Brain microvascular endothelial cell (primary cell): ENCODE results near the gene ST3GAL5.

Experiments
- DNase-seq: peaks from one replicate; pipeline ENCODE4 v3.0.0-alpha.2; 2020
- H3K27ac ChIP-seq: fragments of 250-450 bp; sonication (Bioruptor Pico); 2 replicates; pipeline ENCODE4 v1.5.1; 2020; ENCODE audit warnings: mild to moderate bottlenecking, moderate library complexity
- H3K27me3 ChIP-seq: fragments of 250-450 bp; sonication (Bioruptor Pico); replicated peaks from 2 replicates; pipeline ENCODE4 v1.5.1; 2020; ENCODE audit warnings: mild to moderate bottlenecking
- H3K36me3 ChIP-seq: fragments of 250-450 bp; sonication (Bioruptor Pico); replicated peaks from 2 replicates; pipeline ENCODE4 v1.5.1; 2020; ENCODE audit warnings: mild to moderate bottlenecking
- H3K4me3 ChIP-seq: 2 replicates; pipeline ENCODE4 v1.5.1; 2011; ENCODE audit warnings: low read depth, mild to moderate bottlenecking, control low read depth, low read length, moderate library complexity
- in situ Hi-C: cut with HindIII; loops from 2 replicates; pipeline ENCODE4 v1.10.0; 2017; ENCODE audit warnings: low sequenced_read_pairs, low pct_ligation_motif_present
- TF ChIP-seq, protein P1 (sequence below): IDR thresholded peaks from 2 replicates; pipeline ENCODE4 v1.5.1; 2011; ENCODE audit warnings: low read depth, mild to moderate bottlenecking, moderate library complexity, low read length, control low read depth, inconsistent platforms; ENCODE audit errors: missing control alignments

Gene ST3GAL5

DNA sequence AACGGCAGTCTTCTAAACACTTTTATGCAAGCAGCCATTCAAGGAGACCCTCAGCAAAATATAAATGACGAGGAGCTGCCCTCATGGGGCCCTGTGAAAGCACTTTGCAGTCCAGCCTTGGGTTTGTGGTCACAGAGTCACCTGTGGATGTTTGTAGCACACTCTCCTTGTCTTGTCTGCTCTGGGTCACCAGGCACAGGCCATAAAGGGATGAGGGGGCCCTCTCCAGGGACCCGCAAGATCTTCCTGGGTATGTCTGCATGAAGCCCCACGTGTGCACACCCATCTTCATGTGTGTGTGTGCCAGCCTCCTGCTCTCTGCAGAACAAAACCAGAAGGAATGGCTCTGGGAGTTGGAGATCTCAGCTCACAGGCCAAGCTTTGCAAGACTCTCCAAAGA is 98.8 kb downstream of the ST3GAL5 start:
- no peak overlapping the region for H3K4me3 ChIP-seq
- H3K27me3 ChIP-seq, result no peaks in the 10 kb centered on the region
- H3K27ac ChIP-seq, result no peak overlapping the region
- no peak for DNase-seq
- in situ Hi-C loops, result no loop called here
- H3K36me3 ChIP-seq, result no peaks in the 10 kb centered on the region
- TF ChIP-seq, protein P1, sequence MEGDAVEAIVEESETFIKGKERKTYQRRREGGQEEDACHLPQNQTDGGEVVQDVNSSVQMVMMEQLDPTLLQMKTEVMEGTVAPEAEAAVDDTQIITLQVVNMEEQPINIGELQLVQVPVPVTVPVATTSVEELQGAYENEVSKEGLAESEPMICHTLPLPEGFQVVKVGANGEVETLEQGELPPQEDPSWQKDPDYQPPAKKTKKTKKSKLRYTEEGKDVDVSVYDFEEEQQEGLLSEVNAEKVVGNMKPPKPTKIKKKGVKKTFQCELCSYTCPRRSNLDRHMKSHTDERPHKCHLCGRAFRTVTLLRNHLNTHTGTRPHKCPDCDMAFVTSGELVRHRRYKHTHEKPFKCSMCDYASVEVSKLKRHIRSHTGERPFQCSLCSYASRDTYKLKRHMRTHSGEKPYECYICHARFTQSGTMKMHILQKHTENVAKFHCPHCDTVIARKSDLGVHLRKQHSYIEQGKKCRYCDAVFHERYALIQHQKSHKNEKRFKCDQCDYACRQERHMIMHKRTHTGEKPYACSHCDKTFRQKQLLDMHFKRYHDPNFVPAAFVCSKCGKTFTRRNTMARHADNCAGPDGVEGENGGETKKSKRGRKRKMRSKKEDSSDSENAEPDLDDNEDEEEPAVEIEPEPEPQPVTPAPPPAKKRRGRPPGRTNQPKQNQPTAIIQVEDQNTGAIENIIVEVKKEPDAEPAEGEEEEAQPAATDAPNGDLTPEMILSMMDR, result no peak

DNA sequence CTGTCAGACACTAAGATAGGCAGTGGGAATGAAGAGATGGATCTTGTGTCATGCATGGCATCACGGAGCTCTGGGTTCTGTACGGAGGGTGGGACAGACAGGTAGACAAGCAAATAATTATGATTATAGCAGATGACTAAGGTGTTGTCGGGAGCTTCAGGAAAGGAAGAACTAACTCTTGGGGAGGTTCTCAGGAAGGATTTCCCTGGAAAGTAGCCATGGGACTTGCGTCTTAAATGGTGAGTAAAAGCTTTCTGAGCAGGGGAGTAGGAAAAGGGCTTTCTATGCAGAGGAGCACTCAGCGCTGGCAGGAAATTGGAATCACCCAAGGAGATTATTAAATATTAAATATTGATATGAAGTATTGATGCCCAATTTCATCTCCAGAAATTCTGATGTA is 99.5 kb downstream of the ST3GAL5 start:
- in situ Hi-C loops, result no loop called here
- no peaks in the 10 kb centered on the region for H3K27me3 ChIP-seq
- no peak overlapping the region for H3K4me3 ChIP-seq
- no peaks in the 10 kb centered on the region for H3K36me3 ChIP-seq
- TF ChIP-seq, protein P1, result no peak
- no peak for DNase-seq
- H3K27ac ChIP-seq, result no peak overlapping the region

DNA sequence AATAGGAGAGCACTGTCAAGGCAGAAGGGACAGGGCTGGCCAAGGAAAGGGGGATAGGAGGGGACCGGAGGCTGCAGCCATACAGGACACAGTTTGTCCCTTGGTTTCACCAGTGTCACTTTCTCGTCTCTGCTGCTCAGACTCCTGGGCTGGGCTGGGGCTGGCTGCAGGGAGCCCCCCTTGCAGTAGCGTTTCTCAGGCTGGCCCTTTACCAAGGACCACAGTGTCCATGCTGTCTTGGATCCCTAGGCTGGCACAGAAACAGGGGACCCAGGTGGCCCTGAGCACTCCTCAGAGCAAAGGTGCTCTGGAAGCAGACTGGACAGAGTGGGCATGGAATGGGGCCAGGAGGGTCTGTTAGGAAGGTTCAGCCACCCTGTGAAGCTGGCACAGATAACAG is 100.2 kb downstream of the ST3GAL5 start:
- H3K36me3 ChIP-seq, result no peaks in the 10 kb centered on the region
- TF ChIP-seq, protein P1, result no peak
- H3K27ac ChIP-seq, result no peak overlapping the region
- no peaks in the 10 kb centered on the region for H3K27me3 ChIP-seq
- no peak for DNase-seq
- in situ Hi-C loops, result no loop called here
- no peak overlapping the region for H3K4me3 ChIP-seq

DNA sequence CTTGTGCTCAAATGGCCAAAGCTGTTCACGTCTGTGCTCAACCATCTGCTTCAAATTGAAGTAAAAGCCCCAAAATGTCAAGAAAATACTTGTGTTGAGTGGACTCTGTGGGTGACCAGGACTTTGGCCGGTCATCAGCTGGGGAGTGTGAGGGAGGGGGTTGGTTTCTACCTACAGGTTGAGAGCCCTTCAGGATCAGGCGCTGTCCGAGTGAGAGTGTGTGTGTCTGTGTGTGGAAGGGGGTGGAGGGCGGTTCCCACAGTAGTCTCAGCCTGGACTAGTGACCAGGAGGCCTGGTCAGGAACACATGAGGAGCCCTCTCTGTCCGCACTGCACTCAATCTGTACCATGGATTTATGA is 100.8 kb downstream of the ST3GAL5 start:
- Histone ChIP-seq H3K4me3 (no peak overlapping the region), H3K27me3 (no peaks in the 10 kb centered on the region), H3K36me3 (no peaks in the 10 kb centered on the region), H3K27ac (no peak overlapping the region)
- no peak for DNase-seq
- in situ Hi-C loops, result no loop called here
- TF ChIP-seq, protein P1, result no peak

DNA sequence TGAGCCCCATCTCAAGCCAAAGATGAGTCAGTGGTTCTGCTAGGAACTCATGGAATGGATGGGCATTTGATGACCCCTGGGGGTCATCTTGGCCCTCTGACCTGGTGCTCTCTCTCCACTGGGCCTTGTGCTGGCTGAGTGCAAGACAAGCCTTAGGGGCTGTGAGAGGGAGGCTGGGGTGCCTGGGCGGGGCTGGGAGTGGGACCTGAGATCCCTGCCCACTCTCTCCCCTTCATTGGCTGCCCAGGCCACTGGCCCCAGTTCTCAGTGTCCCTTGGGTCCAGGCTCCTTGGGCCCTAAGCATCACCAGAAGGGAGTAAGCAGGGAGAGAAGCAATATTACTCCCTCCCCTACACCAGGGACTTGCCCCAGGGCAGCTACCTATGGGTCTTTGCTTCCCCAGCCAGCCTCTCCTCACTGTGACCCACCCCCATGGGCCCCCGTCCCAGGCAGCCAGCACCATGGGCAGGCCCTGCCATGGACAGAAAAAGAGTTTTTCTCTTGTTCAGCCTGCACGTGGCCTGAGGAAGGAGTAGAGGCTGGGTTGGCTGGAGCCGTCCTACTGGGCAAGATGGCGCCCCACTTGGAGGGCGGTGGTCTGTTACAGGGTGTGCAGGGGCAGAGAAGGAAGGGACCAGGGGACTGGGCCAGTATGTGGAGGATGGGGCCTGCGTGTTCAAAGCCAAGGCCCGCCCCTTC is 101.4 kb downstream of the ST3GAL5 start:
- no peak overlapping the region for H3K27ac ChIP-seq
- TF ChIP-seq, protein P1, result no peak
- no peaks in the 10 kb centered on the region for H3K27me3 ChIP-seq
- DNase-seq, result no peak
- no peak overlapping the region for H3K4me3 ChIP-seq
- H3K36me3 ChIP-seq, result no peaks in the 10 kb centered on the region
- in situ Hi-C loops, result no loop called here
